GM19328 (cell line): ENCODE data around the gene ISLR.

Source experiments
- ATAC-seq: cut with Tn5 transposase; IDR thresholded peaks from one replicate; pipeline ENCODE4 v1.9.1; 2021; ENCODE audit warnings: mild to moderate bottlenecking, moderate library complexity; ENCODE audit not compliant: unreplicated experiment

Gene ISLR

DNA sequence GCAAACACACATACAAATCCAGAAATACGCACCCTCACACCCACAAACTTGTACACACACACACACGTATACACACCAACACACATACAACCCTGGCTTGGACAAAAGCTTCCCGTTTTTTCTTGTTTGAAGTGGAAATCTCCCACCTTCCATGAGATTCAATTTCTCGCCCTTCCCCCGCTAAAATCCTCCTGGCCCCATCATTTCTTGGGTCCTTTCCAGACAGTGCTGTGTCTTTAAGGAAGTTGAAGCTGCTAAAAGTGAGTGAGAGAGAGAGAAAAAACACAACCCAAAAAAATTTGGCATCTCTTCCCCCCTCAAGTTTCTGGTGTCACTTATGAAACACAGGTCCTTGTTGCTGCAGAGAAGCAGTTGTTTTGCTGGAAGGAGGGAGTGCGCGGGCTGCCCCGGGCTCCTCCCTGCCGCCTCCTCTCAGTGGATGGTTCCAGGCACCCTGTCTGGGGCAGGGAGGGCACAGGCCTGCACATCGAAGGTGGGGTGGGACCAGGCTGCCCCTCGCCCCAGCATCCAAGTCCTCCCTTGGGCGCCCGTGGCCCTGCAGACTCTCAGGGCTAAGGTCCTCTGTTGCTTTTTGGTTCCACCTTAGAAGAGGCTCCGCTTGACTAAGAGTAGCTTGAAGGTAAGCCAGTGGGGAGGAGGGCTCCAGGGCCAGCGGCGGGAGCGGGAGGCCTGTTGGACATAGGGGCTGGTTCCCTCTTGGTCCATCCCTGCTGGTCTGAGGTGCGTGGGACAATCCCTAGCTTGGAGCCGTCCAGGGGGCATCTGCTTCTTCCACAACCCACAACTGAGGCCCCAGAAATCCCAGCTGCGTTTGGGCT, at the start of gene ISLR:
Gene ISLR (plus strand): TSS at position 331 of the 839 bp plus-strand sequence. CDS start 1,149 bp downstream, outside the sequence.
- no peak for ATAC-seq

- ATAC-seq = no peak
These were observed 49.3 kb upstream of the ISLR start for GRCh38 chr15:74124196-74124595.

GRCh38 chr15:74124759-74125158, 48.8 kb upstream of the ISLR start:
- no peak for ATAC-seq

DNA sequence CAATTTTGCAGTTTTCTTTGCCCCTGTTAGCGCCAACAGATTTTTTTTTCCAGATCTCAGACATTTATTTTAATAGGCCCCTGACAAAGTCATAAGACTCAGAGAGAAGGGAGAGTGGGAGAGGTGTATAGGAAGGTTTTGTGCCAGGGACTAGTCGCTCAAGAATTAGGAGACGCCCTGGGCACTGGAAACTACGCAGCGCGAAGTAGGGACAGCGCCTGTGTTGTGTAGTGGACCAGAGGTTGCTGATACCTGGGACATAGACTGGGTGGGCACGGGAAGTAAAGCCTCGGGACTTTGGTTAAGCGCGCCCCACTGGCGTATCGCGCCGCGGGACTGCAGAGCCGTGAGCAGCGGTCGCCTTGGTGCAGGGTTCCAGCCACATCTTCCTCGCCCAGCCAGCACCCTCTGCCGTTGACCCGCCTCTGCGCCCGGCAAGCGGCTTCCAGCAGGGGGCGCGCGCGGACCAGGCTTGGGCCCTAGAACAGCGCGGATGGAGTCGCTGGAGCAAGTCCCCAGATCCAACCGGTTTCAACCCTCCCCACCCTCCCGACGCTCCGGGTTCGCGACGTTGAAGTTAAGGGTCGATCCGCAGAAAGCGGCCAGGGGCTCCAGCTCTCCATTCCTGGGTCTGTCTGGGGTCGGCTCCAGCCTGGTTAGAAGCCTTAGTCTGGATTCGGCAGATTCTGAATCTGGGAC, 46.1 kb upstream of the ISLR start:
- ATAC-seq = no peak

DNA sequence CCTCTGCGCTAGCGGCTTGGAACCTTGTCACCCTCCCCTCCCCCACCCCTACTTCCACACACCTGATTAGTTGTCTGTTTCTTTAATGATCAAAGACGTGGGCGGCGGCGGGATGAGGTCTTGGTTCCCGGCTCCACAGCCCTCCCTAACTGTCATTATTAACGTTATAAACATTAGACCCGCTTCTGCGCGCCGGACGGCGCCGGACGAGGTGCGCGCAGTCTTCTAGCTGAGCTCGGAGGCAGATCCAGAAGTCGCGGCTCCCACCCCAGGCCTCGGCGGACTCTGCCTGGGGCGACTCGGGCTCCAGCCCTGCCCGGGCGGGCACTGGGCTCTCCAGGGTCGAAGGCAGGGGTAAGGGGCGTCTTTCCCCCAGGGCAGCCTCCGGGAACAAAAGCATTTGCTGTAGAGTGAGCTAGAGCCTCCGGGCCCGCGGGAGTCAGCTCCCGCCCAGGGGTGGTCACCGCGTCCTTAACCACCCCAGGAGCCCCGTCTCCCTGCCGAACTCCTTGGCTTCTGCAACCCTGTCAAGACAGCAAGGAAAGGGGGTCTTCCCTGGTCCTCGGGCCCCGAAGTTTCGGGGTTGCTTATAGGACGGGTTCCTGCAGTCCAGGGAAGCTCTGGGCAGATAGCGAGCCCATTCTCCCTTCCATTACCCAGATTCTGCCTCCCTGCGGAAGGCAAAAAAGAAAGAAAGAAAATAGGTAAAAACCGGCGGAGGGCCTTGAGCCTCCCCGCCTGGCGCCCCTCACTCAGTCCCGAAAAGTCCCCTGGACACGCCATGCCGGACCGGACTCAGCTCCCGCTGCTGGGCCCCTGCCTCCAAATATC, 45.3 kb upstream of the ISLR start:
- ATAC-seq = no peak

- no peak for ATAC-seq
These were observed 44.5 kb upstream of the ISLR start for GRCh38 chr15:74128785-74129585.

DNA sequence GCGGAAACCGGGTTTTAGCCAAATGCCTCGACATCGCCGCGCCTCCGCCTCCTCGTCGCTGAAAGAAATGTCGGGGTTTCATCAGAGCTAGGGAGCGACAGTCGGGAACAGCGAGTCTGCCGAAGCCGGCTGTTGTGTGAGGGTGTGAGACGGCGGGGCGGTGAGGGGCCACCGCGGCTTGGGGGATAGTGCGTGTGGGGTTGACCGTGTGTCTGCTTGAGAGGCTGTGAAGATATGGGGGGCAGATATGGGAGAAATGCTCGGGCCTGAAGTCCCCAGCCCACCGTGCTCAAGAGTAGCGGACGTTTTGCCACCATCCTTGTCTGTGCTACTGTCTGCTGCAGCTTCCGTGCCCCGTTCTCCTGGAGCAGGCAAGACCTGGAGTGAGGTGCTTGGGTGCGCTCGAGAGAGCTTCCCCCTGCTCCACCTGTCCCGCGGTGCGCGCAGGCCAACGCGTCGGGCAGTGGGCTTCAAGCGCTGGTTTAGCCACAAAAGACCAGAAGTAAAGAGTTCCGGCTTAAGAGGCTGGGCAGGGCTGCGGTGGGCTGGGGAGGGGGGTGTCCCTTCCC, 43.8 kb upstream of the ISLR start:
- no peak for ATAC-seq

- ATAC-seq = no peak
These were observed 43.2 kb upstream of the ISLR start, which contains the start of gene ISLR2 for GRCh38 chr15:74130155-74130848. ISLR2 (plus strand) TSS chr15:74130586; CDS start chr15:74132755, 2,169 bp downstream.

GRCh38 chr15:74130849-74131627, 42.5 kb upstream of the ISLR start:
- ATAC-seq = no peak

GRCh38 chr15:74131628-74132413, 41.7 kb upstream of the ISLR start:
- ATAC-seq = no peak

GRCh38 chr15:74132681-74133651, 40.5 kb upstream of the ISLR start:
- ATAC-seq = no peak

GRCh38 chr15:74133694-74134386, 39.7 kb upstream of the ISLR start:
- ATAC-seq = no peak

DNA sequence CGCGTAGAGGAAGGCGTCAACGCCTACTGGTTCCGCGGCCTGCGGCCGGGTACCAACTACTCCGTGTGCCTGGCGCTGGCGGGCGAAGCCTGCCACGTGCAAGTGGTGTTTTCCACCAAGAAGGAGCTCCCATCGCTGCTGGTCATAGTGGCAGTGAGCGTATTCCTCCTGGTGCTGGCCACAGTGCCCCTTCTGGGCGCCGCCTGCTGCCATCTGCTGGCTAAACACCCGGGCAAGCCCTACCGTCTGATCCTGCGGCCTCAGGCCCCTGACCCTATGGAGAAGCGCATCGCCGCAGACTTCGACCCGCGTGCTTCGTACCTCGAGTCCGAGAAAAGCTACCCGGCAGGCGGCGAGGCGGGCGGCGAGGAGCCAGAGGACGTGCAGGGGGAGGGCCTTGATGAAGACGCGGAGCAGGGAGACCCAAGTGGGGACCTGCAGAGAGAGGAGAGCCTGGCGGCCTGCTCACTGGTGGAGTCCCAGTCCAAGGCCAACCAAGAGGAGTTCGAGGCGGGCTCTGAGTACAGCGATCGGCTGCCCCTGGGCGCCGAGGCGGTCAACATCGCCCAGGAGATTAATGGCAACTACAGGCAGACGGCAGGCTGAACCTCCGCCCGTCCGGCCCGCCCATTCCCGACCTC, 39.0 kb upstream of the ISLR start:
- ATAC-seq = no peak

DNA sequence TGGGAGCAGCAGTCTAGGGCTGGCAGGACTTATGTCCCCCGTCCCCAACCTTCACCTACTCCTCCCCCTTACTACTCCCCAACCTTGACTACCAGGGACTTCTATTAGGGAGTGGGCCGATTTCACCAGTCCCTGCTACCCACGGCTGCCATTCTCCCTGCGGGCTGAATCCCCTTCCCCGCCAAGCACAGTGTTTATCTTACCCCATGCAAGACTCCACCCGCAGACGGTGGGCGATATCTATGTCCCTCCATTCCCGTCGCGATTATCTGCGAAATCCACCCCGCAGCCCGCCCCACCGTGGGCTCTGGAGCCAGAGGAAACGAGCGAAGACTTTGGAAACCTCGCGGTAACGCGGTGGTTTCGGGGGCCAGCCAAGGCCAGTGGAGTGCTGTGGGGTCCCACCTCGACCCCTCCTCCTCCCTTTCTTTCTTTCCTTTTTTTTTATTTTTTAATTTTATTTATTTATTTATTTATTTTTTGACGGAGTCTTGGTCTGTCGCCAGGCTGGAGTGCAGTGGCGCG, 38.4 kb upstream of the ISLR start:
- ATAC-seq = no peak

- no peak for ATAC-seq
These were observed 37.0 kb upstream of the ISLR start for GRCh38 chr15:74136540-74136813.
